HepG2 (cell line): ENCODE data around the gene PTPRD. TPM values are rescaled to one million over a fixed set of nuclear protein-coding genes. Genes with fewer than 3 reads are reported as not detected.

Experiments used
- ATAC-seq: fragments of 200-7000 bp; cut with Tn5 transposase; 3 replicates; pipeline ENCODE4 v1.9.1; 2020; ENCODE audit warnings: mild to moderate bottlenecking, moderate library complexity
- BruUV-seq: library from RNA; stranded (reverse); fragments of 400-500 nt; replicated peaks from 2 replicates; lab custom pipeline; 2021; lab: Mats Ljungman, UMichigan
- CTCF ChIA-PET: fragments of 300-600 bp; formaldehyde crosslinking; extraction: SDS; loops from one replicate; lab custom pipeline; 2021; ENCODE audit warnings: low total read pairs, inconsistent platforms, low intra/inter-chr PET ratio; lab: Yijun Ruan, JAX
- POLR2A ChIA-PET: fragments of 350-600 bp; sonication (Branson Sonifier 250); formaldehyde crosslinking; loops from one replicate; lab custom pipeline; 2020; ENCODE audit warnings: antibody characterized with exemption, inconsistent platforms; lab: Yijun Ruan, JAX
- DNase-seq: peaks from one replicate; pipeline ENCODE4 v3.0.0-alpha.2; 2015; ENCODE audit warnings: low spot score
- FAIRE-seq: peaks from 3 replicates; lab custom pipeline; 2011; peaks lifted over from hg19 to GRCh38; lab: Jason Lieb, UNC
- H2AFZ ChIP-seq: one replicate; pipeline ENCODE4 v1.6.1; 2011; ENCODE audit warnings: low read length, inconsistent platforms
- H3K27ac ChIP-seq: fragments of 300-600 bp; 3 replicates; pipeline ENCODE4 v1.8.0; 2011; ENCODE audit warnings: mixed run types, mild to moderate bottlenecking, mixed read lengths, low read length, inconsistent platforms; ENCODE audit not compliant: insufficient read depth; ENCODE audit errors: extremely low read length
- H3K27me3 ChIP-seq, 2 experiments: fragments of 200-600 bp in 1 of 2; 2 replicates in 1 of 2; 3 replicates in 1 of 2; pipeline versions ENCODE4 v1.6.0 to v1.8.0; 2011; ENCODE audit warnings: low read length in 2 of 2, mild to moderate bottlenecking in 2 of 2, moderate library complexity in 2 of 2, inconsistent platforms in 1 of 2; ENCODE audit not compliant: insufficient read depth in 2 of 2, control insufficient read depth in 1 of 2
- H3K36me3 ChIP-seq, 2 experiments: fragments of 200-600 bp in 1 of 2; replicated peaks in 1 of 2; 2 replicates in 1 of 2; 3 replicates in 1 of 2; pipeline versions ENCODE4 v1.5.1 to v1.8.0; 2011; ENCODE audit warnings: low read length in 2 of 2, inconsistent platforms in 1 of 2; ENCODE audit not compliant: insufficient read depth in 2 of 2, control insufficient read depth in 1 of 2
- H3K4me1 ChIP-seq: 2 replicates; pipeline ENCODE4 v1.5.1; 2012; ENCODE audit warnings: low read length, inconsistent platforms; ENCODE audit not compliant: insufficient read depth
- H3K4me2 ChIP-seq: 2 replicates; pipeline ENCODE4 v1.6.0; 2011; ENCODE audit warnings: low read depth, low read length, inconsistent platforms
- H3K4me3 ChIP-seq, 3 experiments: fragments of 200-600 bp in 1 of 3; sonication (generic), shearing (Covaris generic) in 1 of 3; replicated peaks in 1 of 3; 2 replicates each; pipeline ENCODE4 v1.5.1; 2011 to 2016; ENCODE audit warnings: low read length in 3 of 3, inconsistent platforms in 2 of 3, low read depth in 2 of 3, mild to moderate bottlenecking in 2 of 3, control low read depth in 1 of 3, mixed read lengths in 1 of 3; ENCODE audit not compliant: insufficient read depth in 1 of 3
- H3K79me2 ChIP-seq: one replicate; pipeline ENCODE4 v1.6.1; 2011; ENCODE audit warnings: low read length, inconsistent platforms; ENCODE audit not compliant: insufficient read depth
- H3K9ac ChIP-seq: 2 replicates; pipeline ENCODE4 v1.6.0; 2011; ENCODE audit warnings: mild to moderate bottlenecking, low read depth, low read length, inconsistent platforms; ENCODE audit not compliant: insufficient read depth
- H3K9me3 ChIP-seq: 2 replicates; pipeline ENCODE4 v1.5.1; 2012; ENCODE audit warnings: mild to moderate bottlenecking, low read length
- H4K20me1 ChIP-seq: 2 replicates; pipeline ENCODE4 v1.6.0; 2011; ENCODE audit warnings: inconsistent platforms, mild to moderate bottlenecking, low read length, moderate library complexity; ENCODE audit not compliant: insufficient read depth
- AHR ChIP-seq: IDR thresholded peaks from 2 replicates; pipeline ENCODE4 v1.6.1; 2018; ENCODE audit warnings: missing genetic modification reagents, missing compliant biosample characterization
- DNMT1 ChIP-seq: sonication (generic); formaldehyde crosslinking; IDR thresholded peaks from 2 replicates; pipeline ENCODE4 v1.5.1; 2020; ENCODE audit warnings: mild to moderate bottlenecking, missing genetic modification reagents
- KAT8 ChIP-seq: IDR thresholded peaks from 2 replicates; pipeline ENCODE4 v1.6.1; 2016; ENCODE audit warnings: missing genetic modification reagents, missing compliant biosample characterization
- MEIS1 ChIP-seq: sonication (generic); formaldehyde crosslinking; IDR thresholded peaks from 2 replicates; pipeline ENCODE4 v1.9.0; 2021; ENCODE audit warnings: mild to moderate bottlenecking, missing genetic modification reagents, moderate library complexity, borderline replicate concordance
- MTERF4 ChIP-seq: sonication (generic); formaldehyde crosslinking; IDR thresholded peaks from 2 replicates; pipeline ENCODE4 v1.8.0; 2023; ENCODE audit warnings: mild to moderate bottlenecking, missing genetic modification reagents
- MXI1 ChIP-seq: IDR thresholded peaks from 3 replicates; pipeline ENCODE4 v1.6.1; 2012; ENCODE audit warnings: low read depth, low read length, inconsistent platforms, borderline replicate concordance
- NRL ChIP-seq: sonication (generic); formaldehyde crosslinking; IDR thresholded peaks from 2 replicates; pipeline ENCODE4 v1.5.0; 2020; ENCODE audit warnings: missing genetic modification reagents, mild to moderate bottlenecking, moderate library complexity, borderline replicate concordance
- SYNCRIP ChIP-seq: fragments of 200-400 bp; formaldehyde crosslinking; IDR thresholded peaks from 2 replicates; pipeline ENCODE4 v1.6.1; 2018; ENCODE audit warnings: mild to moderate bottlenecking, low read depth, low read length; ENCODE audit not compliant: insufficient read depth
- ZBTB38 ChIP-seq: sonication (generic); formaldehyde crosslinking; IDR thresholded peaks from 2 replicates; pipeline ENCODE4 v1.5.1; 2020; ENCODE audit warnings: mild to moderate bottlenecking, missing genetic modification reagents
- ZEB1 ChIP-seq: IDR thresholded peaks from 2 replicates; pipeline ENCODE4 v1.6.1; 2012; ENCODE audit warnings: mild to moderate bottlenecking, low read depth, inconsistent platforms; ENCODE audit not compliant: insufficient replicate concordance
- ZNF253 ChIP-seq: sonication (generic); formaldehyde crosslinking; IDR thresholded peaks from 2 replicates; pipeline ENCODE4 v1.8.0; 2022; ENCODE audit warnings: mild to moderate bottlenecking, missing genetic modification reagents, borderline replicate concordance
- WGBS: methylation state at CpG from one replicate; pipeline ENCODE4 v1.1.6; 2017; ENCODE audit warnings: low lambda C conversion rate; 5-methylcytosine and 5-hydroxymethylcytosine counted together
- in situ Hi-C: cut with HindIII; loops from 2 replicates; pipeline ENCODE4 v1.10.0; 2017; ENCODE audit warnings: low pct_unique_long_range_greater_than_20kb; ENCODE audit not compliant: extremely low pct_ligation_motif_present
- intact Hi-C: fragments of 100-400 bp; cut with micrococcal nuclease; formaldehyde crosslinking; loops from one replicate; pipeline ENCODE4 v1.10.0; 2022; ENCODE audit not compliant: unreplicated experiment
- polyA plus RNA-seq, 8 experiments: library from polyadenylated mRNA; depleted of rRNA in 3 of 8; stranded (reverse) in 7 of 8; unstranded in 1 of 8; fragments of >200 nt; fragmentation: Illumina TruSeq in 4 of 8; extraction: Trizol in 4 of 8; gene quantifications; 2 replicates each; pipeline versions ENCODE4 v1.2.1 to v1.2.3, GENCODE V29; 2011 to 2016; ENCODE audit warnings: low read depth in 4 of 8, missing spikeins in 1 of 8, mixed read lengths in 1 of 8; ENCODE audit not compliant: insufficient read depth in 1 of 8
- total RNA-seq, 5 experiments: library from RNA; depleted of rRNA; stranded (reverse); fragments of >200 nt; fragmentation: Illumina TruSeq; extraction: Trizol; gene quantifications; 2 replicates each; pipeline ENCODE4 v1.2.3, GENCODE V29; 2016; ENCODE audit warnings: low read depth in 1 of 5
- TF ChIP-seq, protein P1 (sequence below): sonication (generic); formaldehyde crosslinking; IDR thresholded peaks from 2 replicates; pipeline ENCODE4 v1.4.0; 2020; ENCODE audit warnings: missing genetic modification reagents, mild to moderate bottlenecking, borderline replicate concordance
- TF ChIP-seq, protein P2 (sequence below): sonication (generic); formaldehyde crosslinking; IDR thresholded peaks from 2 replicates; pipeline ENCODE4 v1.8.0; 2022; ENCODE audit warnings: mild to moderate bottlenecking, missing genetic modification reagents; ENCODE audit not compliant: insufficient replicate concordance
- TF ChIP-seq, protein P3 (sequence below), 2 experiments: sonication (generic) in 1 of 2; formaldehyde crosslinking in 1 of 2; IDR thresholded peaks; 2 replicates each; pipeline versions ENCODE4 v1.5.1 to v1.6.1; 2011 to 2020; ENCODE audit warnings: borderline replicate concordance in 1 of 2, low read depth in 1 of 2, low read length in 1 of 2, mild to moderate bottlenecking in 1 of 2, missing genetic modification reagents in 1 of 2, moderate library complexity in 1 of 2

The PTPRD gene
- total and polyA plus RNA-seq, 2 of the 13 experiments (the other 11 are each of a cell fraction or from before 2014, with no cell fraction given), result 0.05 TPM; not detected in 1

DNA sequence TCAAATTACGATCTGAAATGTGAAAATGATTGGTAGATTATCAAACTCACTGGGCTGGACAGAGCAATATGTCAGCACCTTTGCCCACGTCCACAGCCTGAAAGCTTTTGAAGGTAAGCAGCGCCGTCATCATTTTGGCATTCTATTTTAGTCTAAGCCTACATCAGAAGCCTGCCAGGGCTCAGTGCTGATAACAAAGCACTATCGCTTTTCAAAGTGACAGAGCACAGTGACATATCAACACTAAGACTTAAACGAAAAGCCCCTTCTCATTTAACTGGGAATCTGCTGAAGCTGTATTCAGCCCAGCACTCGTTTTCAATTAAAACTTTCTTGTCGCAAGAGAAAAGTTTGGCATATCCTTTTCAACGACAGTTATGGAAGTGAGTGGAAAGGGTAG, 1076.3 kb downstream of the PTPRD start:
- Histone ChIP-seq H3K4me2 (no peak overlapping the region), H3K79me2 (no peaks in the 10 kb centered on the region), H3K4me1 (no peaks in the 10 kb centered on the region), H2AFZ (no peak overlapping the region), H3K9me3 (no peaks in the 10 kb centered on the region), H4K20me1 (no peaks in the 10 kb centered on the region), H3K27ac (no peak overlapping the region)
- CTCF ChIA-PET, result no interaction called here
- in situ Hi-C loops, result no loop called here
- no peak for DNase-seq
- POLR2A ChIA-PET, result no interaction called here
- 23% methylated on average over 9 of the region's 9 CpGs for WGBS
- no peak for TF ChIP-seq MXI1
- TF ChIP-seq KAT8, result no peak
- TF ChIP-seq MTERF4 (CRISPR knock-in tag), result no peak
- TF ChIP-seq, protein P1, sequence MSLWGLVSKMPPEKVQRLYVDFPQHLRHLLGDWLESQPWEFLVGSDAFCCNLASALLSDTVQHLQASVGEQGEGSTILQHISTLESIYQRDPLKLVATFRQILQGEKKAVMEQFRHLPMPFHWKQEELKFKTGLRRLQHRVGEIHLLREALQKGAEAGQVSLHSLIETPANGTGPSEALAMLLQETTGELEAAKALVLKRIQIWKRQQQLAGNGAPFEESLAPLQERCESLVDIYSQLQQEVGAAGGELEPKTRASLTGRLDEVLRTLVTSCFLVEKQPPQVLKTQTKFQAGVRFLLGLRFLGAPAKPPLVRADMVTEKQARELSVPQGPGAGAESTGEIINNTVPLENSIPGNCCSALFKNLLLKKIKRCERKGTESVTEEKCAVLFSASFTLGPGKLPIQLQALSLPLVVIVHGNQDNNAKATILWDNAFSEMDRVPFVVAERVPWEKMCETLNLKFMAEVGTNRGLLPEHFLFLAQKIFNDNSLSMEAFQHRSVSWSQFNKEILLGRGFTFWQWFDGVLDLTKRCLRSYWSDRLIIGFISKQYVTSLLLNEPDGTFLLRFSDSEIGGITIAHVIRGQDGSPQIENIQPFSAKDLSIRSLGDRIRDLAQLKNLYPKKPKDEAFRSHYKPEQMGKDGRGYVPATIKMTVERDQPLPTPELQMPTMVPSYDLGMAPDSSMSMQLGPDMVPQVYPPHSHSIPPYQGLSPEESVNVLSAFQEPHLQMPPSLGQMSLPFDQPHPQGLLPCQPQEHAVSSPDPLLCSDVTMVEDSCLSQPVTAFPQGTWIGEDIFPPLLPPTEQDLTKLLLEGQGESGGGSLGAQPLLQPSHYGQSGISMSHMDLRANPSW (CRISPR knock-in tag), result no peak
- no peak for TF ChIP-seq ZBTB38 (CRISPR knock-in tag)
- TF ChIP-seq NRL (CRISPR knock-in tag), result no peak
- TF ChIP-seq MEIS1 (CRISPR knock-in tag), result no peak
- TF ChIP-seq, protein P2, sequence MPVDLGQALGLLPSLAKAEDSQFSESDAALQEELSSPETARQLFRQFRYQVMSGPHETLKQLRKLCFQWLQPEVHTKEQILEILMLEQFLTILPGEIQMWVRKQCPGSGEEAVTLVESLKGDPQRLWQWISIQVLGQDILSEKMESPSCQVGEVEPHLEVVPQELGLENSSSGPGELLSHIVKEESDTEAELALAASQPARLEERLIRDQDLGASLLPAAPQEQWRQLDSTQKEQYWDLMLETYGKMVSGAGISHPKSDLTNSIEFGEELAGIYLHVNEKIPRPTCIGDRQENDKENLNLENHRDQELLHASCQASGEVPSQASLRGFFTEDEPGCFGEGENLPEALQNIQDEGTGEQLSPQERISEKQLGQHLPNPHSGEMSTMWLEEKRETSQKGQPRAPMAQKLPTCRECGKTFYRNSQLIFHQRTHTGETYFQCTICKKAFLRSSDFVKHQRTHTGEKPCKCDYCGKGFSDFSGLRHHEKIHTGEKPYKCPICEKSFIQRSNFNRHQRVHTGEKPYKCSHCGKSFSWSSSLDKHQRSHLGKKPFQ (CRISPR knock-in tag), result no peak
- TF ChIP-seq, protein P3, sequence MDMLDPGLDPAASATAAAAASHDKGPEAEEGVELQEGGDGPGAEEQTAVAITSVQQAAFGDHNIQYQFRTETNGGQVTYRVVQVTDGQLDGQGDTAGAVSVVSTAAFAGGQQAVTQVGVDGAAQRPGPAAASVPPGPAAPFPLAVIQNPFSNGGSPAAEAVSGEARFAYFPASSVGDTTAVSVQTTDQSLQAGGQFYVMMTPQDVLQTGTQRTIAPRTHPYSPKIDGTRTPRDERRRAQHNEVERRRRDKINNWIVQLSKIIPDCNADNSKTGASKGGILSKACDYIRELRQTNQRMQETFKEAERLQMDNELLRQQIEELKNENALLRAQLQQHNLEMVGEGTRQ (IDR thresholded peaks at IDR 0.05; ENCODE audit: low read depth, low read length), result no peak
- TF ChIP-seq, protein P3 (CRISPR knock-in tag; IDR thresholded peaks at IDR 0.05; ENCODE audit: borderline replicate concordance), result no peak
- no peak for TF ChIP-seq SYNCRIP
- no peak for TF ChIP-seq ZEB1
- no peak for TF ChIP-seq DNMT1 (CRISPR knock-in tag)
- no peak for TF ChIP-seq ZNF253 (CRISPR knock-in tag)
- TF ChIP-seq AHR (CRISPR knock-in tag), result no peak
- TF ChIP-seq, all 625 proteins: peak for 0
- H3K9ac ChIP-seq, result no peak overlapping the region
- no peaks in the 10 kb centered on the region for H3K36me3 ChIP-seq
- H3K4me3 ChIP-seq, result no peak overlapping the region
- H3K27me3 ChIP-seq, result no peaks in the 10 kb centered on the region
- no peak for FAIRE-seq
- BruUV-seq, result no TSS peak
- ATAC-seq, result no peak
- intact Hi-C loops, result no loop called here
